Kidney epithelial cell (primary cell): Measurements from ENCODE around the gene ZC3H12A. TPM values are rescaled to one million over a fixed set of nuclear protein-coding genes. Genes with fewer than 3 reads are reported as not detected.

ENCODE experiments used
- DNase-seq: peaks from one replicate; pipeline ENCODE4 v3.0.0-alpha.2; 2010; ENCODE audit warnings: low read depth
- H3K27me3 ChIP-seq: 2 replicates; pipeline ENCODE4 v1.6.0; 2011; ENCODE audit warnings: low read length; ENCODE audit not compliant: control insufficient read depth, insufficient read depth
- H3K36me3 ChIP-seq: 2 replicates; pipeline ENCODE4 v1.5.1; 2011; ENCODE audit warnings: low read length; ENCODE audit not compliant: control insufficient read depth, insufficient read depth
- H3K4me3 ChIP-seq: 2 replicates; pipeline ENCODE4 v1.5.1; 2011; ENCODE audit warnings: low read depth, mild to moderate bottlenecking, control low read depth, low read length
- total RNA-seq: library from RNA; depleted of rRNA; stranded (reverse); fragments of >200 nt; gene quantifications from 2 replicates; pipeline ENCODE4 v1.2.3, GENCODE V29; 2015
- TF ChIP-seq, protein P1 (sequence below): IDR thresholded peaks from 2 replicates; pipeline ENCODE4 v1.5.1; 2011; ENCODE audit warnings: mild to moderate bottlenecking, moderate library complexity, low read length, control low read depth, inconsistent platforms; ENCODE audit not compliant: insufficient read depth, poor library complexity, severe bottlenecking

Gene ZC3H12A
- total RNA-seq, 1 donor from 2014 or later: 34.2 TPM

DNA sequence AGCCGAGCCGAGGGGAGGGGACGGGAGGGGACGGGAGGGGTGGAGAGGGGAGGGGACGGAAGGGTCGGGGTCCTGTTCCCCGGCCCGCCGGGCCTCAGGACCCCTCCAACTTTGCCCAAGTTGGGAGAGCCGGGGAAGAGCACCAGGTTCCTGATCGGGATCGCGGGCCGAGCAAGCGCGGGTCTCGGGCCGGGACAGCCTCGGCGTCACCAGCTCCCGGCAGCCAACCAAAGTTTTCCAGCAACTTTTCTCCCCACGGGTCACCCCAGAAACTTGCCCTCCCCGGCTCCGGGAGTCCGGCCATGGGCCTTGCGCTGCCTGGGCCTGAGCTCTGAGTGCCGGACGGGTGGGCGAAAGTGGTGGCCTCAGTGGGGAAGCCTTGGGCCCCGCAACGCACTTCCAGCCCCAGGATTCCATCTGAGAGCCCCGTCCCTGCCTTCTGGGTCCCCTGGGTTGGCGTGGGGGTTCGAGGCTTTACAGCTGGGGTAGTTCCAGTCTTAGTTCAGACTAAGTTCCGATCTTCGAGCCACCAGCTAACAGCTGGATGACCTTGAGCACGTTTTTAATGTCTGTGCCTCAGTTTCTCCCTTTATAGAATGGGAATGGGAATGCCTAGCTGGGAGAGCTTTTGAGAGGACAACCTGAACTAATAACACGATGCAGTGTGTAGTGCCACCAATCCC lies 458 bp downstream of the ZC3H12A start:
- no peak for DNase-seq
- Histone ChIP-seq H3K4me3 (peak overlapping the region; percentile 78), H3K36me3 (peaks cover 1% of the 10 kb centered on the region), H3K27me3 (no peaks in the 10 kb centered on the region)
- TF ChIP-seq, protein P1, sequence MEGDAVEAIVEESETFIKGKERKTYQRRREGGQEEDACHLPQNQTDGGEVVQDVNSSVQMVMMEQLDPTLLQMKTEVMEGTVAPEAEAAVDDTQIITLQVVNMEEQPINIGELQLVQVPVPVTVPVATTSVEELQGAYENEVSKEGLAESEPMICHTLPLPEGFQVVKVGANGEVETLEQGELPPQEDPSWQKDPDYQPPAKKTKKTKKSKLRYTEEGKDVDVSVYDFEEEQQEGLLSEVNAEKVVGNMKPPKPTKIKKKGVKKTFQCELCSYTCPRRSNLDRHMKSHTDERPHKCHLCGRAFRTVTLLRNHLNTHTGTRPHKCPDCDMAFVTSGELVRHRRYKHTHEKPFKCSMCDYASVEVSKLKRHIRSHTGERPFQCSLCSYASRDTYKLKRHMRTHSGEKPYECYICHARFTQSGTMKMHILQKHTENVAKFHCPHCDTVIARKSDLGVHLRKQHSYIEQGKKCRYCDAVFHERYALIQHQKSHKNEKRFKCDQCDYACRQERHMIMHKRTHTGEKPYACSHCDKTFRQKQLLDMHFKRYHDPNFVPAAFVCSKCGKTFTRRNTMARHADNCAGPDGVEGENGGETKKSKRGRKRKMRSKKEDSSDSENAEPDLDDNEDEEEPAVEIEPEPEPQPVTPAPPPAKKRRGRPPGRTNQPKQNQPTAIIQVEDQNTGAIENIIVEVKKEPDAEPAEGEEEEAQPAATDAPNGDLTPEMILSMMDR: no peak

DNA sequence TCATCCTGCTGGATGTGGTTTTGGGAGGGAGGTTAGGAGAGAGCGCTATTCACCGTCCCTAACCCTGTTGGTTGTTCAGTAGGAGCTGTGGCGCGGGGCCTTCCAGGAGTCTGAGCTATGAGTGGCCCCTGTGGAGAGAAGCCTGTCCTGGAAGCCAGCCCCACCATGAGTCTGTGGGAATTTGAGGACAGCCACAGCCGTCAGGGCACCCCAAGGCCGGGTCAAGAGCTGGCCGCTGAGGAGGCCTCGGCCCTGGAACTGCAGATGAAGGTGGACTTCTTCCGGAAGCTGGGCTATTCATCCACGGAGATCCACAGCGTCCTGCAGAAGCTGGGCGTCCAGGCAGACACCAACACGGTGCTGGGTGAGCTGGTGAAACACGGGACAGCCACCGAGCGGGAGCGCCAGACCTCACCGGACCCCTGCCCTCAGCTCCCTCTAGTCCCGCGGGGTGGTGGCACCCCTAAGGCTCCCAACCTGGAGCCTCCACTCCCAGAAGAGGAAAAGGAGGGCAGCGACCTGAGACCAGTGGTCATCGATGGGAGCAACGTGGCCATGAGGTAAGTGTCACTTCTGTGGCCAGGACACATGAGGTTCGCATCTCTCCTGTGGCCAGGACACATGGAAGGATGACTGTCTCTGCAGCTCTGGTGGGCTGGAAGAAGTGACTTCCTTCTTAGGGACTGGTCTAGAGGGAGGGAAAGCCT lies 1.2 kb downstream of the ZC3H12A start:
- no peak for DNase-seq
- no peaks in the 10 kb centered on the region for H3K27me3 ChIP-seq

DNA sequence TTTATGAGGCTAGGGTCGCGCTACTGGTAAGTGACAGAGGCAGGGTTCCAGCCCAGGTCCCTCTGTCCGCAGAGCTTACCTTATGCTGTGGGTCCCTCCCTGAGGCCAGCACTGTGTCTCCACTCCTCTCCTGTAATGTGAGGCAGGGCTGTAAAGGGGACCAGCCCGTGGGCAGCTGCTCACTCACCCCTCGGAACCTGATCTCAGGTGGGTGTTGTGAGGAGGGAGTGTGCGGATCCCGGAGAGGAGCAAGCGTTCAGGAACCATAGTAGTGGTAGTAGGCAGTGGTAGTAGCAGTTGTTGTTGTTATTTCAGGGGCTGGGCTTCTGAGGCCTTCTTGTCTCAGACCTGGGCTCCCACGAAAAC lies 1.7 kb downstream of the ZC3H12A start:
- TF ChIP-seq, protein P1: no peak
- H3K36me3 ChIP-seq: peaks cover 7% of the 10 kb centered on the region
- peak overlapping the region; percentile 78 for H3K4me3 ChIP-seq
- H3K27me3 ChIP-seq: no peaks in the 10 kb centered on the region
- DNase-seq: no peak

More for the DNA sequence above, 1.2 kb downstream of the ZC3H12A start:
- Histone ChIP-seq H3K36me3 (peaks cover 5% of the 10 kb centered on the region), H3K4me3 (peak overlapping the region; percentile 78)
- TF ChIP-seq, protein P1: no peak

DNA sequence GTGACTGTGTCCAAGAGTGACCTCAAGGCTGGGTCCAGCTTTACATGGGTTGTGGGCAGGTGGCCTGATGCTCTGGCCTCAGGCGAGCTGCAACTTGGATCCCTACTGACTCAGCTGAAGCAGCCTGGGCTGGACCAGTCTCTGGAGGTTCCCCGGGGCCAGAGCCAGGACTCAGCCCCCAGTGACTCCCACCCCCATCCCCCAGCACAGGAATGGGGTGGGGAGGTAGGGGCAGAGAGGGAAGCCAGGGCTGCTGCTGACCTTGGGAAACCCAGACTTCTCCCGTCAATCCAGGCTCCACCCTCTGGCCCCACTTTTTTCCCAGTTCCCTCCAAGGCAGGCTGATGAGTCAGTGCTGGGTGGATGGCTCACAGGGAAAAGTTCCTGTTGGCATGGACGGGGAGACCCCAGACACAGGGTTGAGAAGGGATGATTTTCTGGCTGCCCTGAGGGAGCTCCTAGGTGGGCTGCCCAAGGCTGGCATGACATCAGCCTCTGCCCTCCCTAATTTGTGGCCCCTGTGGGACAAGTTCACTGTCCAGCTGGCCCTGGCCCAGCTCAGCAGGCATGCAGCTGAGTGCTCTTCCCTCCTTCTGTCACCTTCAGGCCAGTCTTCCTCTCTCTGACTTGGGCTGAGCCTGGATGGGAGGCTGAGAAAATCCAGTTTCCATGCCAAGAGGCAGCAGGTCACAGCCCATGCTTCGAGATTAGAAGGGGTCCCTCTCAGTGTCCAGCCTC lies 2.2 kb downstream of the ZC3H12A start:
- peak overlapping the region; percentile 78 for H3K4me3 ChIP-seq
- peaks cover 9% of the 10 kb centered on the region for H3K36me3 ChIP-seq
- H3K27me3 ChIP-seq: no peaks in the 10 kb centered on the region
- TF ChIP-seq, protein P1: no peak
- peak; percentile 60 for DNase-seq

DNA sequence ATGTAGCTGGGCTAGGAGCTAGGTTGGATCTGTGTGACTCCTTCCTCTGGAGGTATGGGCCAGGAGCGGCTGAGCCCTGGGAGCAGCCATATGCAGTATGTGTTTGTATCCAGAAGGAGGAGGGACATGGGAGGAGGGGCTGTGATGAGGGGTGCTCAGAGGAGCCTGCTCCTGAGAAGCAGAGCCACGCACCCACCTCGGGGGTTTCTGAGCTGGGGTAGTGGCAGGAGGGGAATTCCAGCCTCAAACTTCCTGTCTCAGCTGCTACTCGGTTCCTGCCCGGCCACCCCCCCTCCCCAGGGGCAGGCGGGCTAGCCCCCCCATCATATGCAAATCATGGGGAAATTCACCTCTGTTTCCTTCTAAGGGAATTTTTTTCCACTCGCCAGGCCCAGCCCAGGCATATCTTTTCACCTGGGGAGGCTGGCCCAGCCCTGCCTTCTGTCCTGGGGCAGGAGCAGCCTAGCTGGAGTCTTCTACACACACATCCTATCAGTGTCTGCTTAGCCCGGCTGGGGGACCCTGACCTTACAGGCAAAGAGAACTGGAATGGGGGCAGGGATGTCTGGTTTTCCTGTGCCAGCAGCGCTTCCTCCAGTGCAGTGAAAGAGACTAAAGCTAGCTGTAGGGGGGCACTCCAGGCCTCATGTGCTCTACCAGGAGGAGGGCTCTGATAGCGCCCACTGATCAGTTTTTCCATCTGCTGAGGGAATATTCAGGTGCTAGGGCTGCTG lies 3.0 kb downstream of the ZC3H12A start:
- TF ChIP-seq, protein P1: no peak
- H3K27me3 ChIP-seq: no peaks in the 10 kb centered on the region
- peak overlapping the region; percentile 78 for H3K4me3 ChIP-seq
- peaks cover 9% of the 10 kb centered on the region for H3K36me3 ChIP-seq
- DNase-seq: peak; percentile 69
